Hematopoietic multipotent progenitor cell treated with erythropoietin and hydrocortisone succinate and interleukin-3 and kit ligand, for 8 days (in vitro differentiated cells): ENCODE measurements around the gene YOD1.

Source experiments
- DNase-seq: peaks from one replicate; pipeline ENCODE4 v3.0.0-alpha.2; 2015

Gene YOD1

DNA sequence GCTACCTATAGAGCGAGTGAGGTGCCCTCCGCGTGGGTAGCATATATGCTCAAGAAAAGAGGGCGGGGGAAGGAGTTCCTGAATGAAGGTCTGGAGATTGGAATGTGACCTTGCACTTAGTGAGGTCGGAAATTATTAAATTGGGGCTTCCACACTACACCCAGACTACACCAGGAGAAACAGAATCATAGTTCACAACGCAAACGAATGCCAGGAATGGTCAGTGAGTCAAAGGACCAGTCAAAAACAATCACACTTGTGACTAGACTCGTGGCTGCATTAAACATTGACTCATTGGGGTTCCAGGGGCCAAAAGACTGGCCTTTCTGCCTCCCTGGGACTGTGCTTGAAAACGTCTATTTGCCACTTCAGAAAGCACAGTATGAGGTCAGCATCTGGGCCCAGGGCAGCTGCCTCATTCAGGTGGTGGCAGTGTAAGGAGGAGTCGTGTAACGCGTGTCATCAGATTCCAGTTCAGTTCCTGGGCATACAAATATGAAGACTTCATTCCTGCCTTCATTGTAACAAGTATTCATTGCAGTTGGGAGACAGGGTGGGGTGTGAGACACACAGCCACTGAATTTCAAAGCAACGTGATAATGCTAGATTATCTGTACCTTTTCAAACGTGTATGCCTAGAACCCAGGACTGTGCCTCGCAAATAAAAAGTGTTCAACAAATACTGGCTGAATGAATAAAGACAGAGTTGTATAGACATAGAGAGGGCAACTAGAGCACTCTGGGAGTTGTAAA lies at the start of gene YOD1:
TSS of gene YOD1 (minus strand) at position 18 of the 753 bp plus-strand sequence. CDS start 178 bp downstream, outside the sequence.
- DNase-seq = peak; percentile 33

DNA sequence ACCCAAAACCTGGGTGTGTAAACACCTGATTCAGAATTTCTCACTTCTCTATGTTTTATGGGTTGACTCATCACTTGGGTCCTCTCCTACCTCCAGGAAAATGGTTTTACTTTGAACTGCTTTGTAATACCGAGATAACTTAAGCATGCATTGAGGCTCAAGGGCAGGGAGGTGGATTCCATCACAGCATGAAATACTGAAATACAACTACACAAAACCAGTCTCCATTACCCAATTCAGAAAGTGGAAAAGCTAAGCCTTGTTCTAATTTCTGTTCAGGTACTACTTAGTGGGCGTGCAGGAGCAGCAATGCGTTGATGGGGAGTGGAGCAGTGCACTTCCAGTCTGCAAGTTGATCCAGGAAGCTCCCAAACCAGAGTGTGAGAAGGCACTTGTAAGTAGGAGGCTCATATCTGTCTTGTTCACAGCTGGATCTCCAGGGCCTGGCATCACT lies 46.9 kb upstream of the YOD1 start:
- DNase-seq = no peak

DNA sequence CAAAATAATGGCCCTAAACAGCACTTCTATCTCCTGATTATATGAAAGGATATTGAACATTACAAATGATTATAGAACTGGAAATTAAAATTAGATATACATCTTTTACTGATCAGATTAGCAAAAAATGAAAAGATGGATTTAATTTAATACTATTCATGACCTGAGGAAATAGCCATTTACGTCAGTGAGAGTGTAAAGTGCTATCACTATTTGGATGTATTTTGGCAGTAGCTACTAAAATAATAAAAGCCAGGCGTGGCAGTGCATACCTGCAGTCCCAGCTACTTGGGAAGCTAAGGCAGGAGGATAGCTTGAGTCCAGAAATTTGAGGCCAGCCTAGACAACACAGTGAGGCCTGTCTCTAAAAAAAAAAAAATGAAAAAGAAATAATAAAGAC lies 42.9 kb upstream of the YOD1 start:
- DNase-seq = no peak

DNA sequence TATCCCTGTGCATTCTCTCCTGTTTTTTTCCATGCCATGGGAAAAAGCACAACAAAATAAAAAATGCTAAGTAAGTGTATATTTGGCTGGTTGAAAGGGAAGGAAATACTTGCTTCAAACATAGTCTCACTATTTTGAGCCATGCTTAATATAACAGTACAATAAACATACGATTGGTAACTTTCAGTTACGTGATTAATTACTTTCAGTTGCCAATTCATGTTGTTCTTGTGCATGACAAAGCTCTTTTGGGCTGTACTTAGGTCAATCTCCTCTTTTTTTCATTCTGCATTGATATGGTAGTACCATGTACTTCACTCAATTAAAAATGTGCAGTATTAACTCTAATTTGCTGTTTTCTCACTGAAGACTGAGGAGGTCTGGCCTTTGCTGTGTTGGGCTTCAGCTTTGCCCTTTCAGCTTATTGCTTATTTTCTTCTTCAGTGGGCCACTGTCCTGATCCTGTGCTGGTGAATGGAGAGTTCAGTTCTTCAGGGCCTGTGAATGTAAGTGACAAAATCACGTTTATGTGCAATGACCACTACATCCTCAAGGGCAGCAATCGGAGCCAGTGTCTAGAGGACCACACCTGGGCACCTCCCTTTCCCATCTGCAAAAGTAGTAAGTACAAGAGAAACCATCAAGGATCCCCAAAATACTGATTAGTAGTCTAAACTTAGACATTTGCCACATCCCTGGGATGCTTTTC lies 40.3 kb upstream of the YOD1 start:
- no peak for DNase-seq

DNA sequence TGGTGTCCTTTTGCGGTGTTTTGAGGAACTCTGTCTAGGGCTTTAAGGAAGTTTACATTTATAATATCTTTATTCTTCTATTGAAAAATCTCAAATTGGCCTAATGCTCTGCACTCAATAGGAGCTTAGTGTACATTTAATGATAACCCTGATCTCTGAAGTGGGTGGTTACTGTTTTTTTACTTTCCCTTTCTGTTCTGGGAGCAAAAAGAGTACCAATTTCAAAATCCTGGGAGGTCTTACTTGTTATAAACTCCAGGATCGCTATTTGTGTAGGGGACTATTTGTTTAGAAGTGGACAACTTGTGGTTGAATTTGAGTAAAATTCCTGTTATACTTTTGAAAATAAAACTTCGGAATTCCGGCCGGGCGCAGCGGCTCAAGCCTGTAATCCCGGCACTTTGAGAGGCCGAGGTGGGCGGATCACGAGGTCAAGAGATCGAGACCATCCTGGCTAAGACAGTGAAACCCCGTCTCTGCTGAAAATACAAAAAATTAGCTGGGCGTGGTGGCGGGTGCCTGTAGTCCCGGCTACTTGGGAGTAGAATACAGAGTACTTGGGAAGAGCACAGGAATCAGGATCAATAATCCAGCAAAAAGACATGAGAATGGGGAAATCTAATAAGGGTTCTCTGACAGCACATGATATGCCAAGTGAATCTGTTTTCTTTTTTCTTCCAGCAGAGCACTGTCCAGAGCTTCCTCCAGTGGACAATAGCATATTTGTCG lies 38.8 kb upstream of the YOD1 start:
- DNase-seq = no peak

DNA sequence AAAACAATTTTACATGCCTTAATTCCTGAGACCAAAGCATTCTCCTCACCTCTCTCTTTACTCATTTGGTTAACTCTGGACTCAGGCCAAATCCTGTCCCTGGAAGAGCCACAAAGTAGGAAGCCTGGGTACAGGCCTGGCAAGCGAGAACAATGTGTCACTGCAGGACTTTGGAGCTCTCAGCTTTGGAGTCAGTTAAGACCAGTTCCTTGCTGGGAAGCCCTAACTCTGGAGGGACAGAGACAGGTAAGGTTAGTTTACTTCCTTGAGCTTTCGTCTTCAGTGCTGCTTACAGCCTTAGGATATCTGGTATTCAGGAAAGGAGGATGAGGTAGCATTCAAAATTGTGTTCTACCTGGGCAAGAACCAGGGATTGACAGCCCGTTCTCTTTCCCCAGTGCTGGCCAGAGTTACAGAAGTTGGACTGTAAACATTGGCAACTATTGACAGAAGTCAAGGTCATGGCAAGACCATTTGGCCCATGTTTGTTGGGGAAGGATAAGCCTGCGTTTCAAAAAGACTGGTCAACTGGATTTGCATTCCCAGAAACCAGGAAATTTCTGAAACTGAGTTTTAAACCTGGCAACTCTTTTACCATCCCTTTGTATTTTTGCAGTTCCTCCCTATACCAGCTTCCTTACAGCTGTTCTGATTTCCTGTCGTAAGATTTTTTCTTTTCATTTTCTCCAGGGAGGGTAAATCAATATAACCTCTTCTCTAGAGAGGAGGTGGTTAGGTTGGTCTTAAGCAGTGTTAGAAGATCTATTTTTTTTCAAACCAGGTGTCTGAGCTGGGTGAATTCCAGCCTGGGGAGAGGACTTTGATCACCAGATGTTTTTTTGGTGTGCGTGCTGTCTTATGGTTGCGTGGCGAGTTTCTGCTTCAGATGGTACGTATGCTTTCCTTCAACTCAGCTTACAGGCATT lies 38.0 kb upstream of the YOD1 start, which contains the start of gene C4BPB:
TSS of gene C4BPB (plus strand) at position 160 of the 926 bp plus-strand sequence. CDS start at position 832, 672 bp downstream.
- no peak for DNase-seq

DNA sequence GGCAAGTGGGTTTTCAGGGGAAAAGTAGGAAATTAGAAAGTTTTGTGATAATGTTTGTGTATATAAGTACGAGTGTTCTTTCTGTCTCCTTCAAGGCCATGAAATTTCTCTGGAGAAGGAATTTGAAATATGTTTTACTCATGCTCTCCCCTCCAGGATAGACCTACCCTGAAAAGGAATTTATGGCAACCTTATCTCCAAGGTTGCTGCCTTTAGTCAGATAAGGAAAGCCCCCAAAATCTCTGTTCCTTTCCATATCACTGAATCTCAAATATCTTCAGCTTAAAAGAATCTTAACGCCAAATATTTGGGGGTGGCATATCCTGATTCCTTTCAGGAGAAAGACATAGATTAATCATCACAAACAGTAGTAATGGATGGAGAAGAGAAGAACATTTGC lies 37.2 kb upstream of the YOD1 start:
- DNase-seq = no peak

DNA sequence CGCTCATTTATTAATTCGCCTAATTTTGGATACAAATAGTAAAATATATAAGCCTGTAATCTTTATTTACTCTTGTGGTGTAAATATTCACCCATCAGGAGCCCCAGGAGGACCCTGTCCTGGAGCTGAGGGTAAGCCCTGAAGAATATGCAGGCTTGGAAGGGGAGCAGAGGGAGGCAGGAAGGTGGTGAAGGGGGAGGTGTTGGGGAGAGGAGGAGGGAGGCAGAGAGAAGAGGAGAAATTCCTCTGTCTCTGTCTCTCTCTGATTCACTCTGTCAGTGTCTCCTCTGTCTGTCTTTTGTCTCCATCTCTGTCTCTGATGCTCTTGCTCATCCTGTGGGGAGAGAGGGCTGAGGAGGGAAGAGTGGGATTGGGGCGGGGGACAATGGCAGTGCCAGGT lies 34.9 kb upstream of the YOD1 start:
- DNase-seq = no peak

DNA sequence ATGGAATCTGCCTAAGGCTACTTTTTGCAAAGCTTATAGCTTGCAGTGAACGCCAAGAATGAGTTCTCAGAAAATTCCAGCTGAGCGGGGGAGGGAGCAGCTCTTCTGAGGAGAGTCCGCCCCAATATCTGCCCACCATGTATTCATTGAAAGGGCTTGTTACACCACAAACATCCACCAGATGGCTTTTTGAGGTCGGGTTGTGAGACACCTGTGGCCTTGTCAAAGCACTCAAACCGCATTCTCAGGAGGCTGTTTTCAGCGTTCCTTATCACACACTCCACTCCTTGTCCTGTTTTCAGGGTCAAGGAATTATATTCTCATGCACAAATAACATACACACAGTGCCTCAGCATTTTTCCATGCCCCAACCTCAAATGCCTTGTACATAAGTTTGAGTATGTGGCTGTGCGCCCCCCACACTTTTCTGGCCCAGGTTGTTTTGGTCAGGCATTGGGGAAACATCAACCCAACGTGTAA lies 33.7 kb upstream of the YOD1 start:
- DNase-seq = peak; percentile 91

DNA sequence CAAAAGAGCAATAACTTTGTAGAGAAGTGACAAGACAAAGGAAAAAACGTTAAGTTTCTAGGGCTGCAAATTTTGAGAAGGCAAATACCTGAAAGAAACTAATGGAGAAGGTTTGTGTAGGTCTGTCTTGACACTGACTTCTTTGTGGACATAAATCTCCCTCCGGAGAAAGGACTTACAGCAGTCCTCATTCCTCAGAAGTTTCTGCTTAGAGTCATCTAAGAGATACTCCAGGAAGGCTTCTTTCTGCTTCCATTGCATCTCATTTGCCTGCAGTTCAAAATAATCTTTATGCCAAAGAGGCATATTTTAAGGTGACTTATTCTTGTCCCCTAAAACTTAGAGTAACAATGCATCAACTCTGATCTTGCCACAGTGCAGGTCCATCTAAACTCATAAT lies 33.2 kb upstream of the YOD1 start:
- no peak for DNase-seq

DNA sequence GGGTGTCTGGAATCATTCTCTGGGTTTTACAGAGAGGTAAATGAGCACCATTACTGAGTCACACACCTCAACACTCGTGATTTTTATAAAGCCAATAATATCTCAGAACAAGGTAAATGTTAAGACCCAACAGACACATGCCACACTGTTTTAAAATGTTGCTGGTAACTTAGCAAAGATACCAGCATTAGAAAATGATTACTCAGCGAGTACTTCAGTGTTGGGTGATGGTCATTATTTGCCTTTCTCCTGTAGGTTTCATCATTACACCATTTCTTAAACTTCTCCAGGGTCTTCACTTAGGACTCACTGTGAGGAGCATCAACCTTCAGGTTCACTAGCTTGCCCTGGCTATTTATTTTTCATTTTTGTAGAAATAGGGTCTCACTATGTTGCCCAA lies 30.8 kb upstream of the YOD1 start:
- DNase-seq = no peak

DNA sequence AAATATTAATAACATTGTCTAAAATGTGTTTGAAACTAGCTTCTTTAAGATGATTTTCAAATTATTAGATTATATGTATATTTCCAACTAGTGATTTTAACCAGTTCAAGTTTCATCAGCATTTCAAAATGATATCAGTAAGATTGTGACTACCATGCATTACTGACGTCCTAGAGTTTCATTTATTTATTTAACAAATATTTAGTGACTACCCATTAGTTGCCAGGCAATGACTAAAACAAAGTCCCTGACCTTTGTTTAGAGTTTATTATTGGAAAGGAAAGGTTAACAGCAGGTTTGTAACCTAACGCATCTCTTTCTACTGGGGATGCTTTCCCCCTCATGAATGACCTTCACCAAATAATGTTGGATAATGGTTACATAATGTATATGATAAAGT lies 30.1 kb upstream of the YOD1 start:
- DNase-seq = no peak

DNA sequence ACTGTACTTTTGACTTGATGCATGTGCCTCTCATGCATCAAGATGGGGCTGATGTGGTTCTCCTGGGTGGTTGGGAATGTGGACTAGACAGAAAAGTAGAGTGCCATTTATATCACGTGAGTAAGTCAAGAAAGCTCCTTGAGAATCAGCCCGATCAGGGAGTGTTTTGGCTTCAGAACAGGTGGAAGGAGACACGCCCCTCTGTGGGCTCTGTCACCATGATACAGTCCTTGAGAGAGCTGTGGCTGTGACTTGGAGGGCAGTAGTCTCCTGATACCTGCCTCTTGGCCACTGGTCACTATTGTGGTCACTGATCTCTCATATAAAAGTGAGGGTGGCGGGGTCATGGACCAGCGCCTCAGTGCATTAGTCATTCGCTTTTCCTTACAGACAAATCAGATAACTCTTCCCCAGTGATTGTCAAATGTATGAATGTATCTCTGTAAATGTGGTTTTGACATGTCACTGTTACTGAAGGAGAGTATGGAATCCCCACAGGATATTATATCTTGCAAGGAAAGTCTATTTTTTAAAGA lies 28.8 kb upstream of the YOD1 start:
- DNase-seq = no peak

DNA sequence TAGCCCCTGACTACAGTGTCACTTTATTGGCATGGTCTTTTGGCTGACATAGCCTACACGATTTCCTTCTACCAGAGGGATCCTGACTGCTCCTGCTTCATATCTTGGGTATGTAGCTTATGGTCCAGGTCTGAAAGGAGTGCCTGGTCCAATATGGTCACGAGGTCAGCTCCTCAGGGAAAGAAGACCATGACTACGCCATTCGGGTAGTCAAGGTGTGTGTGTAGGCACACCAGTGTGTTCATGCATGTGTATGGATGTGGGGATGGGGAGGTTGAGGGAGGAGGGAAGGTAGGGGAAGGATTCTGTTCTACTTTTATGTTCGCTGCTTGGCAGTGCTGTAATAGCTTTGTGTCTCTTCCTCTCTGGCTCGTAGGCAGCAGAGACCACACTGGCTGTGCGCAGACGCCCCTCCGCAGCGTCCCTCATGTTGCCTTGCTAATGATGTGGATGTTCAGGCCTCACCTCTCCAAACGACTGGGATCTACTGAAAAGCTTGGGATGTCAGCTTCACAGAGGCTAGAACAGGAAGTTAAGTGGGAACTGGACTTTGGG lies 27.6 kb upstream of the YOD1 start:
- no peak for DNase-seq

DNA sequence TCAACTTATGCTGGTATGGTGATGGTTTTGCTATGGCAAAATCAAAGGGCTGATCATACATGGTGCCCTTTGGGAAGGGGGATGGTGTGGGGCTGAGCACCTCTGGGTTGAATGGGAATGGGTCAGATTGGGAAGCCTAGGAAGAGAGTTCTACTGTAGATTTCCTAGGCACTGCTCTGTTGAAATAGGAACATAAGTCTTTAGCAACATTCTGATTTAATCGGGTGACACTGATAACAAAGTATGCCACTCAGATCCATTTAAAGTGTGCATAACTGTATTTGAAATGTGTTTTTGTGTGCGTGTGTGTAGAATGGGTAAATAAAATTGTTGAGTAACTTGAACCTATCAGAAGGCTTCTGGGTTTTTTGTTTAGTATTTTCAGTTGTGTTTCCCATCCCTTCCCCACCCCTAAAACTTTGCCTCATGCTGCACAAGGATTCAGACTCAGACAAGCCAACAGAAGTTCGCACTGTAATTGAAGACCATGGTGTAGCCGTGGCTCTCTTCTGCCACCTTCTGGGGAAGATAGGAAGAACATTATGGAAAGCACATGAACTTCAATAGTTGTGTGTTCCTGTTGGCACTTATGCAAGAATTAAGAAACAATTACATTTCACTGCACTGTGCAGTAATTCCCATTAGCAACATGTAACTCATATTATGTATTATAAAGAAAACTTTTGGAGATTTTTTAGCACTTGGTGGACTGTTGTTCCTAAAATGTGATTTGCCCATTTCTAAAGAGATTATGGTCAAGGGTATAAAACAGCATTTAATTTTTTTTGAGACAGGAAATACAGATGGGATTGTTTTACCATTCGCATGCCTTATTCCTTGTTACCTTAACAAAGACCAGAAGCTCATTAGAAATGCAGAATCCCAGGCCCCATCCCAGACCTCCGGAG lies 26.7 kb upstream of the YOD1 start:
- DNase-seq = peak; percentile 90

DNA sequence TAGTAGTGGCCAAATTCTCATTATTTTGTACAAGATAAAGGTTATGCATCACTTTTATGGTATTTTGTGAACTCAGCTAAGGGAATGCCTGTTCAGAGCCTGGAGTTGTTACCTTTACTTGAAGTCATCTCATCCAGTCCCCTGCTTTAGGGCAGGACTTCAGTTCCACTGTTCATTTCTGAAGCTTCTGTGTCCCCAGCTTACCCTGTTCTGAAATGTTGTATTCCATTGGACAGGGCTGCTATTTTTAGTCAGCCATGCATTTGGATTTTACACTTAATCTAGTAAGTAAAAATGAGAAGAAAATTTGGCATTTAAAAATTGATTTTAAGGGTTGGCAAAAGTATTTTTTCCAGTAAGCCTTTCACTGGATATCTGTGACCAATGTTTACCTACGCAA lies 26.0 kb upstream of the YOD1 start:
- no peak for DNase-seq

DNA sequence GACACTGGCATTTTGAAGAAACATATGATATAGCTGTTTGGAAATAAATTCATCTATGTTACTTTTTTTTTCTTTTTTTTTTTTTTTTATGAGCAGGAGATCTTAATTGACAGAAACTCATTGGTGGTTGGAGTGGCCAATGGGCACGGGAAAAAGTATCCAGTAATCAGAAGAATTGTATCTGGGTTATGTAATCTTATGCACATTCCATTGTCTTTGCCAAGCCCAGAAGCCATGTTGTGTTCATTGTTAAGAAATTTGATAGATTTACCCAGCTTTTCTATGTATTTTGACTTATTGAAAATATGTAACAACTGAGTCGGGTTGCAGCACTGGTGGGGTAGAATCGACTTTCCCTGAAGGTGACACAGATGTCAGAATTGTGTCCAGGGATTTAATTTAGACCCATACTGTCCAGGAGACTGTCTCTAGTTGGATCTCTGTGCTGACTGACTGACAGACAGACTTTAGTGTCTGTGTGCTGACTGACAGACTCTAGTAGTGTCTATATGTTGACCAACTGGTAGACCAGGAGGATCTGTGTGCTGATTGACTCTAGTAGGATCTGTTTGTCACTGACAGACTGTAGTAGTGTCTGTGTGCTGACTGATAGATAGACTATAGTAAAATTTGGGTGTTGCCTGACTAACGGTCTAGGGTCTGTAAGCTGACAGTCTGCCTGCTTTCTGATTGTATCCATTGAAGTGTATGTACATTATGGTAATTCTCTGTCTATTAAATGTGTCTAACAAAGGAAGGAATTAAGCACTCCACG lies 25.4 kb upstream of the YOD1 start:
- DNase-seq = peak; percentile 87

DNA sequence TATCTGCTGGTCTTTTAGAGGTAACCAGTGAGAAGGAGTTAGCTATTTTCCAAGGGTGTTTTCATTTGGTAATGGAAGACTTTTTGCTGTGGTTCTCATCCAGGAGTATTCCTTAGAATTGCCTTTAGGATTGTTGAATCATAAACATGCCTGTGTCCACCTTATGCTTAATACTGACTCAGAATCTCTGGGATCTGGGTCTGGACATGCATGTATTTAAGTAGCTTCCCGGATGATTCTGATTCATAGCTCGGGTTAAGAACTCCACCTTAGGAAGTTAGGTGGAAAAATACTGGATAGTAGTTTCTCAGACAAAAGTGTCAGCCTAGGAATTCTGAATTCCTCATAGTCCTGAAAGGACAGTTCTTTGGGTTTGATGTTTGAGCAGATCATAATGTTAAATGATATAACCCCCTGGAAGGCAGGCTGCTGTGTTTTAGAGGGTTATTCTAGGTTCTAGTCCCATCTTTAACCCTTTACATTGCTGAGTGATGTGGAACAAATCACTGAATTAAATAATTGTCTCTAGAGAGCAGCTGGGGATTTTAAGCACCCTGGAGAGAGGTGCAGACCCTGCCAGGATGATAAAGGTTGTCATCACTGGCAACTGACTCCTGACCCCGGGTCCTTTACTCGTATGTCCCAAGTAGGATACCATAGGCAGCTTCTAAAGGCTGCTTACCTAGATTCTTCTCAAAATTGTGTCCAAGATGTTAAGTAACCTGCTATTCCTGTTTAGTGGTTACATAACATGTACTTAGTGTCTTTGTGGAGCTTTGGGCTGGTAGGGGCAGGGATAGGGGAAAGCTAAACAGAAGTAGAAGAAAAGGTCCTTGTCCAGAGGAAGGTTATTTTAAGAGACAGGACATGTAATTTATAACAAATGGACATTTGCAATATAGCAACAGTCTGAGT lies 23.2 kb upstream of the YOD1 start:
- DNase-seq = no peak

DNA sequence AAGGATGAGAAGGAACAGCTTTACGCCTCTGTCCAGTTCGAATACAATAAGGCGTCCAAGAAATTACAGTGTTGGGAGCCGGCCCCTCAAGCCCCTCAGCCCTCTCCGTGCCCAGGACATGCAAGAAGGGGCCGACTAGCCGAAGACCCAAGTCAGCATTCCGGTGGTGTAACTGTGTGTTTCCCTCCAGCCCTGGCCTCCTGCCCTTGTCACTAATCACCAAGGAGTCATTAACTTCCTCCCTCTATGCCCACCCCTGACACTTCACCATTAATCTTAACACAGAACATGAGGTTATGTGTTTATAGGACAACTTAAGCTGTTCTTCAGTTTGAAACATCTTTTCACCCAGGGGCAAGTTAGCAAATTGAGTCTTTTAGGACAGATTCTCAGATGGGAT lies 21.2 kb upstream of the YOD1 start:
- DNase-seq = no peak
